Measurements from ENCODE around the gene SRMS. TPM values are rescaled to one million over a fixed set of nuclear protein-coding genes. Genes with fewer than 3 reads are reported as not detected.

SRMS gene
- total RNA-seq, 1 donor from 2014 or later, result not detected

DNA sequence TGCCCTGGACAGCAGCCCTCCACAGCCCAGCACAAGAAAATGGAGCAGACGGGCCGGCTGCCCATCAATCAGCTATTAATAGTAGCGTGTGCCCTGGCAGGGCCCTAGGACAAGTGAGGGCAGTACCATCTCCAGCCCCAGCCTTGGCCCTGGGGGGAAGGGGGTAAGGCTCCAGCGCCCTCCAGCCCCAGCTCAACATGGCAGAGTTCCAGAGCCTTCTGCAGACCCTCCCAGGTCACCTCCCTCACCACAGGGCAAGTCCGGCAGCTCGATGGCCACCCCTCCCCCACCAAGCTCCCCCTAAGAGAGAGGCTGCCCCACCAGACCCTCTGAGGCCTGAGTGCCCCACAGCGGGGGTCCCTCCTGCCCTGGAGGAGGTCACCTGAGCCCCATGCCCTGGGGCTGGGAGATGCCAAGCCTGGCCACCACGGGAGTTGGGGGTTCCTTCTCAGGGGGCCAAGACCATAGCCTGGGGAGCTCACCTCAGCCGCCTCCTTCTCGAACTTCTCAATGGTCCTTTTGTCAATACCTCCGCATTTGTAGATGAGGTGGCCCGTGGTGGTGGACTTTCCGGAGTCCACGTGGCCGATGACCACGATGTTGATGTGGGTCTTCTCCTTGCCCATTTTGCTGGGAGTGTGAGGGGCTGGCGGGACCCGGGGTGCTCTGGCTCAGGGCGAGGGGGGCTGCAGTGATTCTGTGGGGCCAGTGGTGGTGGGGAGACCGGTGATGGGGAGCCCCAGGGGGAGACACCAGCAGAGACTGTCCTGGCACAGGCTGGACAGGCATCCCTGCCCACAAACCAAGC, 50.2 kb downstream of the SRMS start:
- peak overlapping the region; percentile 69 for H3K4me3 Mint-ChIP-seq
- peaks cover 22% of the 10 kb centered on the region for H3K27me3 Mint-ChIP-seq (ENCODE audit: insufficient read depth, low read depth)
- peaks cover under 1% of the 10 kb centered on the region for H3K36me3 Mint-ChIP-seq
- Histone ChIP-seq H3K9ac (no peak overlapping the region), H3K36me3 (no peaks in the 10 kb centered on the region), H2AFZ (replicated peaks) (no peak overlapping the region), H3K79me2 (ENCODE audit: low read depth) (no peaks in the 10 kb centered on the region), H3K4me1 (no peaks in the 10 kb centered on the region), H4K20me1 (ENCODE audit: low read depth) (peaks cover 20% of the 10 kb centered on the region), H3K4me2 (no peak overlapping the region), H3K27ac (no peak overlapping the region), H3F3A (ENCODE audit: low read depth) (peaks cover 6% of the 10 kb centered on the region), H3K9me3 (ENCODE audit: low read depth) (no peaks in the 10 kb centered on the region), H3K4me3 (no peak overlapping the region), H3K27me3 (peaks cover 70% of the 10 kb centered on the region)
- no peak overlapping the region for H3K27ac Mint-ChIP-seq
- peaks cover 2% of the 10 kb centered on the region for H3K9me3 Mint-ChIP-seq
- peaks cover 9% of the 10 kb centered on the region for H3K4me1 Mint-ChIP-seq
- TF ChIP-seq EZH2 (IDR thresholded peaks at IDR 0.05) (no peak), EZH2phosphoT487 (IDR thresholded peaks at IDR 0.05) (no peak)
- TF ChIP-seq, protein P1, sequence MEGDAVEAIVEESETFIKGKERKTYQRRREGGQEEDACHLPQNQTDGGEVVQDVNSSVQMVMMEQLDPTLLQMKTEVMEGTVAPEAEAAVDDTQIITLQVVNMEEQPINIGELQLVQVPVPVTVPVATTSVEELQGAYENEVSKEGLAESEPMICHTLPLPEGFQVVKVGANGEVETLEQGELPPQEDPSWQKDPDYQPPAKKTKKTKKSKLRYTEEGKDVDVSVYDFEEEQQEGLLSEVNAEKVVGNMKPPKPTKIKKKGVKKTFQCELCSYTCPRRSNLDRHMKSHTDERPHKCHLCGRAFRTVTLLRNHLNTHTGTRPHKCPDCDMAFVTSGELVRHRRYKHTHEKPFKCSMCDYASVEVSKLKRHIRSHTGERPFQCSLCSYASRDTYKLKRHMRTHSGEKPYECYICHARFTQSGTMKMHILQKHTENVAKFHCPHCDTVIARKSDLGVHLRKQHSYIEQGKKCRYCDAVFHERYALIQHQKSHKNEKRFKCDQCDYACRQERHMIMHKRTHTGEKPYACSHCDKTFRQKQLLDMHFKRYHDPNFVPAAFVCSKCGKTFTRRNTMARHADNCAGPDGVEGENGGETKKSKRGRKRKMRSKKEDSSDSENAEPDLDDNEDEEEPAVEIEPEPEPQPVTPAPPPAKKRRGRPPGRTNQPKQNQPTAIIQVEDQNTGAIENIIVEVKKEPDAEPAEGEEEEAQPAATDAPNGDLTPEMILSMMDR (IDR thresholded peaks at IDR 0.05), result no peak
- no peak for DNase-seq (ENCODE audit: low spot score)

DNA sequence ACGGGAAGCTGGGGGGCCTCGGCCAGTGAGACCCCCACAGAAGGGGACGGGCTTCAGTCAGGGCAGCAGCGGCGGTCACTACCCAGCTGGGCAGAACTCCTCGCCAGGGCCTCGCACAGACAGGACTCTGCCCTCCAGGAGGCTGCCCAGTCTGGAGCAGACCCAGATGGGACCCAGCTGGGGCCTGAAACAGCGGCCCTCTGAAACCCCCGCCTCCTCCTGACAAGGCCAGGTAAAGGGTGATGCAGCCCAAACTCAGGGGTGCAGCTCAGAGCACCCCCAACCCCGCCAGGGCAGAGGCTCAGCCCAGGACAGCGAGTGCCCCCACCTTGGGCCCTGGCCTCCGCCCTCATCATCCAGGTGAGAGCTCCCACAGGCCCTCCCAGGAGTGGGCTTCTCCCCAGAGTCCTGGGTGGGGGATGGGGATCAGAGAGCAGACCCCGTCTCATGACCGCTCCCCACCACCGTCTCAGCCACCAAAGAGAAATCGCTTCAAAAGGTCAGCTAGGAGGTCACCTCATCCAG, 50.9 kb downstream of the SRMS start:
- H3K36me3 Mint-ChIP-seq, result peaks cover 3% of the 10 kb centered on the region

DNA sequence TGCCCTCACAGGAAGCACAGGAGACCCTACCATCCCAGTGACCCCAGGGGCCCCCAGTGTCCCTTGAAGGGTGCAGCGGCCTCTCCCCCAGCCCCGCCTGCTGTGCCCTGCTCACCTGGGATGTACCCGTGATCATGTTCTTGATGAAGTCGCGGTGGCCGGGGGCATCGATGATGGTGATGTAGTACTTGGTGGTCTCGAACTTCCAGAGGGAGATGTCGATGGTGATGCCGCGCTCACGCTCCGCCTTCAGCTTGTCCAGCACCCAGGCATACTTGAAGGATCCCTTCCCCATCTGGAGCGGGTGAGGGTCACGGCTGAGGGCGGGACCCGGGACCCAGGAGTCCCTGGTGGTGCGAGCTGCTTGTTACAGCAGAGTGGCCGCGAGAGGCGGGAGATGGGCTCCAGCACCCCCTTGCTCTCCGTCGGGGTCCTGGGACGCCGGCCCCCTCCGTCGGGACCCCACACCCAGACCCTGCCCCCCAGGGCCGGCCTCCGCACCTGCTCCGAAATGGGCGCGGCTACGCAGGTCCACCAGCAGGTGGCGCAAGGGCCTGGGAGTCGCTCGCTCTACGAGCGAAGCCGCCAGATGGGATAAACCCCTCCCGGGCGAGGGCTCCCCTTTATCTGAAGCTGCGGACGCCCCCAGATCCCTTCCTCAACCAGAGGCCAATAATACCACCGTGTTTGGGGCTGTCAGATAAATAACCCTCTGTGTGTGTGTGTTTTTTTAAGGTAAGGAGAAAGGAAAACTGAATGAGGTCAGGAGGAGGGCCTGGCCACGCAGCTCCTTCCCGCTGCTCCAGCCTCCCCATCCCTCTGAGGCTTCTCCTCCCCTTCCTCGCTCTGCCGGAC, 51.6 kb downstream of the SRMS start:
- peaks cover 29% of the 10 kb centered on the region for H3K27me3 Mint-ChIP-seq (ENCODE audit: insufficient read depth, low read depth)
- H3K79me2 ChIP-seq (ENCODE audit: low read depth), result no peaks in the 10 kb centered on the region
- H3K27ac ChIP-seq, result no peak overlapping the region
- no peaks in the 10 kb centered on the region for H3K4me1 ChIP-seq
- H3K36me3 Mint-ChIP-seq, result peaks cover 3% of the 10 kb centered on the region
- peaks cover 7% of the 10 kb centered on the region for H3K9me3 Mint-ChIP-seq
- no peaks in the 10 kb centered on the region for H3K36me3 ChIP-seq
- no peak overlapping the region for H3K4me2 ChIP-seq
- H3K4me3 Mint-ChIP-seq, result peak overlapping the region; percentile 50
- peaks cover 8% of the 10 kb centered on the region for H3K4me1 Mint-ChIP-seq
- peaks cover 20% of the 10 kb centered on the region for H4K20me1 ChIP-seq (ENCODE audit: low read depth)
- H3K4me3 ChIP-seq, result no peak overlapping the region
- H2AFZ ChIP-seq (replicated peaks), result no peak overlapping the region
- TF ChIP-seq, protein P1 (IDR thresholded peaks at IDR 0.05), result peak; percentile 95
- TF ChIP-seq EZH2 (IDR thresholded peaks at IDR 0.05), result no peak
- TF ChIP-seq EZH2phosphoT487 (IDR thresholded peaks at IDR 0.05), result peak; percentile 28
- peaks cover 3% of the 10 kb centered on the region for H3F3A ChIP-seq (ENCODE audit: low read depth)
- H3K9me3 ChIP-seq (ENCODE audit: low read depth), result no peaks in the 10 kb centered on the region
- H3K9ac ChIP-seq, result no peak overlapping the region
- H3K27ac Mint-ChIP-seq, result no peak overlapping the region
- peak; percentile 88 for DNase-seq (ENCODE audit: low spot score)
- H3K27me3 ChIP-seq, result peaks cover 66% of the 10 kb centered on the region

More for the DNA sequence above, 50.9 kb downstream of the SRMS start:
- H3K27ac Mint-ChIP-seq, result no peak overlapping the region
- H3K4me3 Mint-ChIP-seq, result peak overlapping the region; percentile 69
- Histone ChIP-seq H3F3A (ENCODE audit: low read depth) (peaks cover 6% of the 10 kb centered on the region), H2AFZ (replicated peaks) (no peak overlapping the region), H3K9ac (no peak overlapping the region), H4K20me1 (ENCODE audit: low read depth) (peaks cover 20% of the 10 kb centered on the region), H3K27me3 (peaks cover 66% of the 10 kb centered on the region), H3K36me3 (no peaks in the 10 kb centered on the region), H3K27ac (no peak overlapping the region), H3K9me3 (ENCODE audit: low read depth) (no peaks in the 10 kb centered on the region), H3K4me2 (no peak overlapping the region), H3K4me3 (no peak overlapping the region), H3K79me2 (ENCODE audit: low read depth) (no peaks in the 10 kb centered on the region), H3K4me1 (no peaks in the 10 kb centered on the region)
- peaks cover 28% of the 10 kb centered on the region for H3K27me3 Mint-ChIP-seq (ENCODE audit: insufficient read depth, low read depth)
- peaks cover 7% of the 10 kb centered on the region for H3K9me3 Mint-ChIP-seq
- TF ChIP-seq, protein P1 (IDR thresholded peaks at IDR 0.05), result no peak
- TF ChIP-seq EZH2 (IDR thresholded peaks at IDR 0.05) (no peak), EZH2phosphoT487 (IDR thresholded peaks at IDR 0.05) (no peak)
- no peak for DNase-seq (ENCODE audit: low spot score)
- peaks cover 9% of the 10 kb centered on the region for H3K4me1 Mint-ChIP-seq

Measured in neural progenitor cell (in vitro differentiated cells).